Adrenal gland (tissue), 12 donors: Measurements from ENCODE around the gene COL23A1. TPM values are rescaled to one million over a fixed set of nuclear protein-coding genes. Genes with fewer than 3 reads are reported as not detected.

Experiments used
- DNase-seq, 7 donors: peaks; one replicate each; pipeline ENCODE4 v3.0.0-alpha.2; 2019 to 2020
- H3K27ac ChIP-seq, 5 donors: fragments of 200-600 bp; sonication (generic) in 4 of 5; 1 replicate in 3 of 5; 2 replicates in 2 of 5; pipeline versions ENCODE4 v1.5.1 to v1.8.0; 2016 to 2020; ENCODE audit warnings: mild to moderate bottlenecking in 1 of 5
- H3K27me3 ChIP-seq: fragments of 200-600 bp; 2 replicates; pipeline ENCODE4 v1.8.0; 2021
- H3K36me3 ChIP-seq, 2 donors: fragments of 200-600 bp; replicated peaks in 1 of 2; 1 replicate in 1 of 2; 2 replicates in 1 of 2; pipeline versions ENCODE4 v1.5.1 to v1.8.0; 2018 to 2022
- H3K4me1 ChIP-seq, 2 donors: fragments of 200-600 bp; replicated peaks in 1 of 2; 1 replicate in 1 of 2; 2 replicates in 1 of 2; pipeline versions ENCODE4 v1.5.1 to v1.8.0; 2018 to 2021
- H3K4me3 ChIP-seq, 4 donors: fragments of 200-600 bp; sonication (generic) in 3 of 4; one replicate each; pipeline ENCODE4 v1.5.1; 2016 to 2018
- H3K9me3 ChIP-seq, 3 donors: fragments of 200-600 bp; sonication (generic) in 1 of 3; replicated peaks in 1 of 3; 1 replicate in 2 of 3; 2 replicates in 1 of 3; pipeline versions ENCODE4 v1.5.1 to v1.8.0; 2016 to 2021
- CTCF ChIP-seq, 6 experiments: fragments of 450-650 bp in 4 of 6; fragments of 200-600 bp in 2 of 6; sonication (generic) in 1 of 6; IDR thresholded peaks; 1 replicate in 5 of 6; 2 replicates in 1 of 6; pipeline versions ENCODE4 v1.5.1 to v1.8.0; 2016 to 2021; ENCODE audit warnings: antibody characterized with exemption in 6 of 6, mild to moderate bottlenecking in 2 of 6, moderate library complexity in 1 of 6
- POLR2A ChIP-seq, 2 donors: fragments of 450-650 bp; IDR thresholded peaks; one replicate each; pipeline ENCODE4 v1.6.1; 2017; ENCODE audit warnings: antibody characterized with exemption in 2 of 2, mild to moderate bottlenecking in 2 of 2, moderate library complexity in 1 of 2
- WGBS, 4 donors: extraction: QIAGEN DNeasy Blood & Tissue Kit in 2 of 4; methylation state at CpG; one replicate each; pipeline versions ENCODE4 v1.1.5 to v1.1.7; 2013 to 2017; 5-methylcytosine and 5-hydroxymethylcytosine counted together
- intact Hi-C, 2 donors: fragments of 100-400 bp; cut with DNase I; formaldehyde crosslinking; loops; one replicate each; pipeline versions ENCODE4 v1.14.1 to v1.15.0; 2022 to 2023
- polyA plus RNA-seq, 3 donors: library from polyadenylated mRNA; stranded (reverse); fragments of 200-250 nt in 2 of 3; fragments of 350-450 nt in 1 of 3; fragmentation: Illumina TruSeq in 1 of 3; extraction: RNeasy Lipid Tissue Mini Kit (QIAGEN cat#74804) in 1 of 3; gene quantifications; one replicate each; pipeline ENCODE4 v1.2.3, GENCODE V29; 2013 to 2014
- total RNA-seq, 9 donors: library from RNA; depleted of rRNA in 4 of 9; stranded (reverse); fragments of >200 nt in 4 of 9; fragments of 120-200 nt in 1 of 9; fragmentation: NEBNext Ultra II Directional in 1 of 9; extraction: Animal tissue kit (Norgen Biotek cat#: 25700) in 1 of 9; gene quantifications; one replicate each; pipeline versions ENCODE4 v1.1.0 to v1.2.4, GENCODE V29; 2013 to 2023
- donor health status: healthy with polysubstance abuse.
- donor health status: Bipolar disorder and iron deficiency.
- donor health status: DM: yes; HTN: yes; CAD: no.
- donor health status: DM: no; HTN: no; CAD: no.
- donor health status: DM: no; HTN: no; CAD: no.
- donor health status: DM: yes; HTN: yes; CAD: no.

The COL23A1 gene
- total and polyA plus RNA-seq, 12 donors = 0.09 to 4.4 (median 0.88) TPM

GRCh38 chr5:178422400-178422775 lies 167.8 kb downstream of the COL23A1 start:
- 83 to 95% (median 87%) methylated on average over 8 to 11 of the region's 11 CpGs for WGBS, 4 donors
- no peak overlapping the region for H3K4me3 ChIP-seq
- no peaks in the 10 kb centered on the region for H3K9me3 ChIP-seq
- H3K27ac ChIP-seq = no peak overlapping the region
- no peaks in the 10 kb centered on the region for H3K27me3 ChIP-seq
- intact Hi-C loops = no loop called here
- TF ChIP-seq CTCF (IDR thresholded peaks at IDR 0.05) (no peak), POLR2A (IDR thresholded peaks at IDR 0.05) (no peak)
- no peaks in the 10 kb centered on the region for H3K4me1 ChIP-seq
- H3K36me3 ChIP-seq = no peaks in the 10 kb centered on the region
- DNase-seq = peak in 1 of 7 donors; percentile 35

- Histone ChIP-seq H3K36me3 (no peaks in the 10 kb centered on the region), H3K9me3 (no peaks in the 10 kb centered on the region), H3K27ac (no peak overlapping the region), H3K4me3 (no peak overlapping the region), H3K27me3 (no peaks in the 10 kb centered on the region), H3K4me1 (no peaks in the 10 kb centered on the region)
- TF ChIP-seq CTCF (IDR thresholded peaks at IDR 0.05) (no peak), POLR2A (IDR thresholded peaks at IDR 0.05) (no peak)
- peak in 1 of 7 donors; percentile 21 for DNase-seq
- intact Hi-C loops = no loop called here
- 72 to 85% (median 77%) methylated on average over 17 of the region's 17 CpGs for WGBS, 4 donors
Measured at GRCh38 chr5:178421699-178422399, 168.3 kb downstream of the COL23A1 start.

GRCh38 chr5:178421128-178421527 lies 169.1 kb downstream of the COL23A1 start:
- H3K4me1 ChIP-seq = no peaks in the 10 kb centered on the region
- no peak overlapping the region for H3K27ac ChIP-seq
- no peak for TF ChIP-seq CTCF (IDR thresholded peaks at IDR 0.05)
- TF ChIP-seq POLR2A (IDR thresholded peaks at IDR 0.05) = no peak
- 72 to 78% (median 77%) methylated on average over 5 of the region's 5 CpGs for WGBS, 4 donors
- DNase-seq = no peak
- no peak overlapping the region for H3K4me3 ChIP-seq
- intact Hi-C loops = no loop called here
- no peaks in the 10 kb centered on the region for H3K36me3 ChIP-seq
- no peaks in the 10 kb centered on the region for H3K9me3 ChIP-seq
- H3K27me3 ChIP-seq = no peaks in the 10 kb centered on the region

- intact Hi-C loops = no loop called here
- TF ChIP-seq POLR2A (IDR thresholded peaks at IDR 0.05) = no peak
- no peak for TF ChIP-seq CTCF (IDR thresholded peaks at IDR 0.05)
- Histone ChIP-seq H3K9me3 (no peaks in the 10 kb centered on the region), H3K4me1 (no peaks in the 10 kb centered on the region), H3K4me3 (no peak overlapping the region), H3K27me3 (no peaks in the 10 kb centered on the region), H3K36me3 (no peaks in the 10 kb centered on the region), H3K27ac (no peak overlapping the region)
- no peak for DNase-seq
- 45 to 52% methylated on average over 1 to 2 of the region's 3 CpGs; no CpG with 5 or more reads in 2 of the 4 donors for WGBS, 4 donors
Measured at GRCh38 chr5:178420354-178420781, 169.8 kb downstream of the COL23A1 start.
